Suprapubic skin (tissue), 4 donors: ENCODE data around the gene STK40. TPM values are rescaled to one million over a fixed set of nuclear protein-coding genes. Genes with fewer than 3 reads are reported as not detected.

Source experiments
- DNase-seq, 2 donors: peaks; one replicate each; pipeline ENCODE4 v3.0.0-alpha.2; 2019; ENCODE audit warnings: low spot score in 2 of 2
- H3K27ac ChIP-seq: fragments of 200-600 bp; sonication (generic); one replicate; pipeline ENCODE4 v1.5.1; 2019
- H3K27me3 ChIP-seq: fragments of 200-600 bp; sonication (generic); one replicate; pipeline ENCODE4 v1.5.1; 2019
- H3K36me3 ChIP-seq: fragments of 200-600 bp; sonication (generic); one replicate; pipeline ENCODE4 v1.5.1; 2019
- H3K4me1 ChIP-seq: fragments of 200-600 bp; sonication (generic); one replicate; pipeline ENCODE4 v1.5.1; 2019
- H3K4me3 ChIP-seq: fragments of 200-600 bp; sonication (generic); one replicate; pipeline ENCODE4 v1.5.1; 2019; ENCODE audit warnings: mild to moderate bottlenecking
- H3K9me3 ChIP-seq: fragments of 200-600 bp; sonication (generic); one replicate; pipeline ENCODE4 v1.5.1; 2019
- EP300 ChIP-seq: sonication (generic); formaldehyde crosslinking; IDR thresholded peaks from one replicate; pipeline ENCODE4 v1.6.1; 2017; ENCODE audit warnings: antibody characterized with exemption
- POLR2A ChIP-seq, 2 donors: fragments of 450-650 bp; IDR thresholded peaks; one replicate each; pipeline ENCODE4 v1.6.1; 2017; ENCODE audit warnings: antibody characterized with exemption in 2 of 2, mild to moderate bottlenecking in 2 of 2, moderate library complexity in 2 of 2
- POLR2AphosphoS5 ChIP-seq, 3 donors: sonication (generic); formaldehyde crosslinking; IDR thresholded peaks; one replicate each; pipeline ENCODE4 v1.6.1; 2017; ENCODE audit warnings: antibody characterized with exemption in 3 of 3
- WGBS: methylation state at CpG from one replicate; pipeline ENCODE4 v1.1.5; 2018; 5-methylcytosine and 5-hydroxymethylcytosine counted together
- total RNA-seq, 4 donors: library from RNA; depleted of rRNA; stranded (reverse); fragments of >200 nt; gene quantifications; one replicate each; pipeline ENCODE4 v1.1.0, GENCODE V29; 2016
- TF ChIP-seq, protein P1 (sequence below), 2 donors: fragments of 200-600 bp in 1 of 2; fragments of 450-650 bp in 1 of 2; sonication (generic) in 1 of 2; IDR thresholded peaks; one replicate each; pipeline ENCODE4 v1.5.1; 2016 to 2019; ENCODE audit warnings: antibody characterized with exemption in 2 of 2, mild to moderate bottlenecking in 1 of 2, moderate library complexity in 1 of 2

Gene STK40
- total RNA-seq, 4 donors from 2014 or later: 29.0 to 69.5 (median 51.8) TPM

DNA sequence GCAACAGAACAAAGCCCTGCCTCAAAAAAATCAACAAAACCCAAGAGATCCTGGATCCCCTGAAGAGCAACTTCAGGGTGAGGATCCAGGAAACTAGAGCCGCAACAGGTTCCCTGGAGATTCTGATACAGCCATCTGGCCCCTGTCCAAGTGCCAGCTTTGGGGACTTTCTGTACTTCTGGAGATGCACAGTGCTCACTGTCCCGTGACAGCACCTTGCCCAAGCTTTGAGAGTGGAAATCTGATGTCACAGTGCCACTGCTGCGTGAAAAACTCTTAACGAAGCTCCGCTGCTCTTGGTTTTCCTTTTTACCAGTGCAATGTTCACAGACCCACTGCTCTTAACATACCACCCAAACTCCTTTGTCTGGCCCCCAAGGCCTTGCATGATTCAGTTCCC, 26.3 kb downstream of the STK40 start:
- TF ChIP-seq POLR2AphosphoS5 (IDR thresholded peaks at IDR 0.05): no peak
- TF ChIP-seq, protein P1, sequence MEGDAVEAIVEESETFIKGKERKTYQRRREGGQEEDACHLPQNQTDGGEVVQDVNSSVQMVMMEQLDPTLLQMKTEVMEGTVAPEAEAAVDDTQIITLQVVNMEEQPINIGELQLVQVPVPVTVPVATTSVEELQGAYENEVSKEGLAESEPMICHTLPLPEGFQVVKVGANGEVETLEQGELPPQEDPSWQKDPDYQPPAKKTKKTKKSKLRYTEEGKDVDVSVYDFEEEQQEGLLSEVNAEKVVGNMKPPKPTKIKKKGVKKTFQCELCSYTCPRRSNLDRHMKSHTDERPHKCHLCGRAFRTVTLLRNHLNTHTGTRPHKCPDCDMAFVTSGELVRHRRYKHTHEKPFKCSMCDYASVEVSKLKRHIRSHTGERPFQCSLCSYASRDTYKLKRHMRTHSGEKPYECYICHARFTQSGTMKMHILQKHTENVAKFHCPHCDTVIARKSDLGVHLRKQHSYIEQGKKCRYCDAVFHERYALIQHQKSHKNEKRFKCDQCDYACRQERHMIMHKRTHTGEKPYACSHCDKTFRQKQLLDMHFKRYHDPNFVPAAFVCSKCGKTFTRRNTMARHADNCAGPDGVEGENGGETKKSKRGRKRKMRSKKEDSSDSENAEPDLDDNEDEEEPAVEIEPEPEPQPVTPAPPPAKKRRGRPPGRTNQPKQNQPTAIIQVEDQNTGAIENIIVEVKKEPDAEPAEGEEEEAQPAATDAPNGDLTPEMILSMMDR (IDR thresholded peaks at IDR 0.05): no peak
- TF ChIP-seq EP300: no peak
- no peak for TF ChIP-seq POLR2A (IDR thresholded peaks at IDR 0.05)
- Histone ChIP-seq H3K4me1 (no peaks in the 10 kb centered on the region), H3K36me3 (peaks cover 68% of the 10 kb centered on the region), H3K27ac (no peak overlapping the region), H3K27me3 (no peaks in the 10 kb centered on the region), H3K4me3 (no peak overlapping the region), H3K9me3 (no peaks in the 10 kb centered on the region)
- DNase-seq: no peak
- WGBS: 93% methylated on average over 5 of the region's 5 CpGs

DNA sequence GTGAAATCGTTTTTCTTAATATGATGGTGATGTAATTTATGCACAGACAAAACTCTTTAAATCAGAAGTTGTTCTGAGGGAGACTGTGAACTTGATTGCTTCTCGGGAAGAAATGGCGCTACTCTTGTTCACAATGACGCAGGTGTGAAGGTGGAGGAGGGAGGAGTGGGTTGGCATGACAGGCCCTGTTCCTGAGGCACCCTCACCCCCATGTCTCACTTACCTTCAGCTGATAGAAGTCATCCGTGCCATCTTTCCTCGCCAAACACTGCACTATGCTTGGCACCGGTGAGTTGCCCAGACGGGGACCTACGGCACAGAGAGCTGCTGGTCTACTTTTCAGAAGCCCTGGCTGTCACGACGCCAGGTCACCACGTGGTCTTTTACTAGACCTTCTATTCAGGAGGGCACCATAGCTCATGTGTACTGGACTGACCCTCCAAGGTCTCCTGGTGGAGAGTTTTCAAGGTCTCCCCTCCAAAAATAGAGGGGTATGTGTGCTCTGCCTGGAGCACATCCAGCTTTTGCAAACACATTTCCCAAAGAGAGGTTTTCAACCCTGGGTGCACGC, 27.1 kb downstream of the STK40 start:
- DNase-seq: no peak
- no peaks in the 10 kb centered on the region for H3K4me1 ChIP-seq
- WGBS: 91% methylated on average over 13 of the region's 13 CpGs
- H3K9me3 ChIP-seq: no peaks in the 10 kb centered on the region
- H3K27me3 ChIP-seq: no peaks in the 10 kb centered on the region
- no peak overlapping the region for H3K27ac ChIP-seq
- H3K36me3 ChIP-seq: peaks cover 76% of the 10 kb centered on the region
- TF ChIP-seq, protein P1 (IDR thresholded peaks at IDR 0.05): no peak
- no peak overlapping the region for H3K4me3 ChIP-seq

DNA sequence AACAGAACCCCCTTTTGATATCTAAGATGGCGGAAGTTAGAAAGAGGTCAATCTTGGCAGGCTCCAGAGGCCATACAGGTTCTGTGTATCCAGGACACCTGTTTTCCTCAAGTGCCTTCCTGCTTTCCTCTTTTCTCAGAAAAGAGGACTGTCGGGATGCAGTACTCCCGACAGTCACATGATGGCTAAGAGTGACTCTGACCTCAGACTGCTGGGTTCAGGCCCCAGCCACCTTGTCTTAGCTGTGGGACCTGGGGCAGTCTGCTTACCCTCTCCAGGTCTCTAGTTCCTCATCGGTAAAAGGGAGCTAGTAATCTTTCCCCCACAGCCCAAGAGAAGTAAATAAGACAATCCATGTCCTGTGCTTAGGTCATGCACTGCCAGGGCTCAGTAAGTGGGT, 29.9 kb downstream of the STK40 start:
- no peaks in the 10 kb centered on the region for H3K27me3 ChIP-seq
- WGBS: 68% methylated on average over 4 of the region's 4 CpGs
- no peak overlapping the region for H3K27ac ChIP-seq
- peaks cover 17% of the 10 kb centered on the region for H3K4me1 ChIP-seq
- DNase-seq: no peak
- peaks cover 64% of the 10 kb centered on the region for H3K36me3 ChIP-seq
- H3K9me3 ChIP-seq: no peaks in the 10 kb centered on the region
- H3K4me3 ChIP-seq: no peak overlapping the region
- TF ChIP-seq POLR2AphosphoS5 (IDR thresholded peaks at IDR 0.05) (no peak), POLR2A (IDR thresholded peaks at IDR 0.05) (no peak), EP300 (no peak)
- TF ChIP-seq, protein P1 (IDR thresholded peaks at IDR 0.05): no peak

DNA sequence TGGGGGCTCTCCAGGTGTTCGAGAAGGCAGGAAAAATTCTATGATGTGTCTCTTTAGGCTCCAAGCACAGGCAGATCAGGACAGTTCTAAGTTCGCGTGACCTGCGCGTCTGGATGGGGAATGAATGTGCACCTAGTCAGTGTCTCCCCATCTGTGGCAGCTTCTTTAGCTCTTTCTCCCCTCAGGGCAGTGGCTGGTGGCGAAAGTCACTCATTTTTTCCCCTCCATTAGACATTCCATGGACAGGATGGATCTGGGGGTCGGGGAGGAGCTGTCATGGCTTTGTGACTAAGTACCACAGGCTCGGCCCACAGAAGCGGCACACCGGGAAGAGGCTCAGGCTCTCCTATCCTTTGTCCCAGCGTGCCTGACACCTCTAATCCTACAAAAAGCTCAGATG, 31.2 kb downstream of the STK40 start:
- Histone ChIP-seq H3K9me3 (no peaks in the 10 kb centered on the region), H3K27me3 (no peaks in the 10 kb centered on the region), H3K36me3 (peaks cover 61% of the 10 kb centered on the region), H3K4me1 (peaks cover 30% of the 10 kb centered on the region), H3K27ac (no peak overlapping the region), H3K4me3 (no peak overlapping the region)
- TF ChIP-seq POLR2A (IDR thresholded peaks at IDR 0.05) (no peak), EP300 (no peak), POLR2AphosphoS5 (IDR thresholded peaks at IDR 0.05) (no peak)
- DNase-seq: no peak
- 96% methylated on average over 11 of the region's 11 CpGs for WGBS

DNA sequence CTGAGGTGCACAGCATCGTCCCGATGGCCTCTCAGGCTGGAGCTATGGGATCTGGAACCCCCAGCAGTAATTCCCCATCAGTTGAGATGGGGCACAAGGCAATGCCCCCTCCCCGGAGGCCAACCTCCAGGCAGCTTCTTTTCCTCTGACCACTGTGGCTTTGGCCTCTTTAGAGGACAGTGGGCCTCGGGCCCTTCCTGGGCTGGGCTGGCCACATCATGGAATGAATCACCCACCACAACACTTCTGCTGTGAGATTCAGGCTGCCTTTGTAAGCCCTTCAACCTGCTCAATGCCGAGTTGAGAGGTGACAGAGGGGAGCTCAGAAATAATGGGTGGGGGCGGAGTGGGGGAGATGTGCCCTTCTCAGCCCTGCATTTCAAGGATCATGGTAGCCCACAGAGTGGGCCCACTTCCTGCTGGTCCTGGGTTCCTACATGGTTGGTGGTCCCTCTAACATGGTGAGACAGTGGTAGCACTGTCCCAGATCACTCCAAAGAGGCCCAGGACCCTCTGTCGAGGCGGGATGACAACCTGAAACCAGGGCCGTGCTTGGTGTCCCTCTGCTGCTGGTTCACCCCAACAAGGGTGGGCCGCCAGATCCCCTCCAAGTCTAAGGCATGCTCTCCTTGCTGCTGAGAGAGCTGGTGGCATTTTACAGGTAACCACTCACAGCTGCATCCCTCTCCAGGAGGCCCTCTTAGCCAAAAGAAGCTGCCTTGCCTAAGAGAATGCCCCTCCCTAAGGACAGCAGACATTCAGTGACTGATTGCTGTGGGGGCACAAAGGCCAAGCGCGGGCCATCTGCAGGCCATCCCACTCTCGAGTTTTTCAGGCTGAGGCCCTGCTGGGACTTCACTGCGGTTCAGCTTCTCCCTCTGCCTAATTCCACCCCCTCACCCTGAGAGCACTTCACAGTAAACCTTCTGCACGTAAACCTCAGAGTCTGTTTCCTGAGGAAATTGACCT, 32.5 kb downstream of the STK40 start:
- no peak for TF ChIP-seq POLR2AphosphoS5 (IDR thresholded peaks at IDR 0.05)
- Histone ChIP-seq H3K9me3 (no peaks in the 10 kb centered on the region), H3K27ac (no peak overlapping the region), H3K4me1 (peaks cover 38% of the 10 kb centered on the region), H3K36me3 (peaks cover 54% of the 10 kb centered on the region), H3K4me3 (no peak overlapping the region), H3K27me3 (no peaks in the 10 kb centered on the region)
- DNase-seq: no peak
- 83% methylated on average over 14 of the region's 15 CpGs for WGBS

DNA sequence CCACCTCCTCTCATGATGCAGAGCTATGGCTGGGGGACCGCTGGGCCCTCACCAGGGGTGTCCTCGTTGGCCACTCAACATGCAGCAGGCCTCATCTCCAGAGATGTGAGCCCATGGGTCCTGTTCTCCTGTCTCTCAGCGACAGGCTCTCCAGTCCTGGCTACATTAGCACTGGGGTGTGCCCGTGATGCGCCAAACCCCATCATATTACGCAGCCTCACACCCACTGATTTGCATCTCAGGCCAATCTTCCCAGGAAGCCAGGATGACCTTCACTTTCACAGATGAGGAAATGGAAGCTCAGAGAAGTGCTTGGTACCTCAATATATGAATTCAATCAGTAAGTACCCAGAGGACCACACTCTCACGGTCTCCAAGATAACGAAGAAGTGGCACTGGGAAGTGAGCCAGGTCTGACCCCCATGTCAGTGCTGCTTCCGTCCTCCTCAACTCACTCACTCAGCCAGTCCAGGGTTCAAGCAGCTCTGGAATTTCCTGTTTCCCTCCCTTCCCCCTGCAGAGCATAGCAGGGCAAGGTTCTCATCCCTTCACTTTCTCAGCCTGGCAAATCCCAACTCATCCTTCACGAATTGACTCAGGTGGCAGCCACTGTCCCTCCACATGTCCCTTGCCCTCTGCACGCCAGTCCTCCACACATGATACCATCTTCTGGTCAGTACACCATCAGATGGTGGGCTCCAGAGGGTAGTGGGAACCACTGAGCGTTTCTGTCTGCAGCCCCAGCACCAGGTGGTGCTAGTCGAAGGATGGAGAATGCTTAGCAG, 33.4 kb downstream of the STK40 start:
- Histone ChIP-seq H3K4me3 (no peak overlapping the region), H3K9me3 (no peaks in the 10 kb centered on the region), H3K27ac (peak overlapping the region; percentile 87), H3K4me1 (peaks cover 38% of the 10 kb centered on the region), H3K36me3 (peaks cover 54% of the 10 kb centered on the region), H3K27me3 (no peaks in the 10 kb centered on the region)
- no peak for DNase-seq
- TF ChIP-seq, protein P1 (IDR thresholded peaks at IDR 0.05): no peak
- TF ChIP-seq POLR2A (IDR thresholded peaks at IDR 0.05) (no peak), POLR2AphosphoS5 (IDR thresholded peaks at IDR 0.05) (no peak), EP300 (no peak)
- 80% methylated on average over 13 of the region's 13 CpGs for WGBS
